Left forelimb (tissue), 1 donor: ENCODE data around the gene SLC6A3.
"Not testable (repeated sequence)": the region's sequence is repeated elsewhere in the genome, so short reads cannot be mapped to it uniquely, and the experiment has no call there.

Experiments used
- DNase-seq: peaks from one replicate; pipeline ENCODE4 v3.0.0-alpha.2; 2018; ENCODE audit warnings: low spot score

SLC6A3 gene

DNA sequence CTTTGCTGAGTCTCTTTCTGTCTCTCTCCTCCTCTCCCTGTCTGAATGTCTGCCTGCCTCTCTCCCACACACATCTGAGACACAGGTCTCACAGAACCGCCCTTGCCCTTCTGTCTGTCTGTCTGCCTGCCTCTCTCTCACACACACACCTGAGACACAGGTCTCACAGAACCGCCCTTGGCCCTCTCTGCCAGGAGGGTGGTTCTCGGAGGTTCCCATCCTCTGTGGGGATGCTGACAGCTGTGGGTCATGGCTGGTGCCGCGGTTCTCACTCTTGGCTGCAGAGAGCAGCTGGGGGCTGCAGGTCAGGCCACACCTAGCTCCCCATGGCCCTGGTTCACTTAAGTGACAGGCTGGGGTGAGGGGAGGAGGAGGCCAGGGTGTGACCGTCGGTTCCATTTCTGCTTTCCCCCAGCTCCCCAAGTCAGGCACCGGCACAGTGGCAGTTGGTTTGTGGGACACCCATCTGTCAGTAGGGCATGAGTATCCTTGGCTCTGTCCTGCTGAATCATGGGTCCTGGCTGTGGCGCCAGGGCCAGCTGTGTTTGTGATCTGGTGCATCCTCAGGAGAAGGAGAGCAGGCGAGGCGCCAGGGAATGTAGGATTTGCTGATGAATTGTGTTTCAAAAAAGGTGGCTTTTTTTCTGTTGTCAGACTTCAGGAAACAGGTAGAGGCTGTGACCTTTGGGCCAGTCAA lies 58.0 kb downstream of the SLC6A3 start:
- DNase-seq: no peak

DNA sequence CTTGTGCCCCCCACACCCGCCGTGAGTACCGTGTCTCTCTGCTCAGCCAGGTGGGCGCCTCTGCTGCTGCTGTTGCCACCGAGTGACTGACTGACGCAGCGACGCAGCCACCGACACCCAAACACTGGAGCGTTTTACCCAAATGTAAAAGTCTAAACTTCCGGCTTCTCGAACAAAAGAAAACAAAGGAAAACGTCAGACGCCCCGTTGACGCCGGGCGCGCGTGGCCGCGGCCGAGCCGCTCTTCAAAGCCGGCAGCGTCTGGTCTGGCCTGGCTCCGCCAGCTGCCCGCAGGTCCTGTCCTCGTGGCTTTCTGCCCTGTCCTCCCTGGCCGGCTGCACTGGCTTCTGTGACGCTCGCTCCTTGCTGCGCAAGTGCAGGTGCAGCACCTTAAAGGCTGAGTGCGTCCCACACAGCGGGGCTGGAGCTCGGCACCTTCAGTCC lies 58.9 kb downstream of the SLC6A3 start:
- no peak for DNase-seq

DNA sequence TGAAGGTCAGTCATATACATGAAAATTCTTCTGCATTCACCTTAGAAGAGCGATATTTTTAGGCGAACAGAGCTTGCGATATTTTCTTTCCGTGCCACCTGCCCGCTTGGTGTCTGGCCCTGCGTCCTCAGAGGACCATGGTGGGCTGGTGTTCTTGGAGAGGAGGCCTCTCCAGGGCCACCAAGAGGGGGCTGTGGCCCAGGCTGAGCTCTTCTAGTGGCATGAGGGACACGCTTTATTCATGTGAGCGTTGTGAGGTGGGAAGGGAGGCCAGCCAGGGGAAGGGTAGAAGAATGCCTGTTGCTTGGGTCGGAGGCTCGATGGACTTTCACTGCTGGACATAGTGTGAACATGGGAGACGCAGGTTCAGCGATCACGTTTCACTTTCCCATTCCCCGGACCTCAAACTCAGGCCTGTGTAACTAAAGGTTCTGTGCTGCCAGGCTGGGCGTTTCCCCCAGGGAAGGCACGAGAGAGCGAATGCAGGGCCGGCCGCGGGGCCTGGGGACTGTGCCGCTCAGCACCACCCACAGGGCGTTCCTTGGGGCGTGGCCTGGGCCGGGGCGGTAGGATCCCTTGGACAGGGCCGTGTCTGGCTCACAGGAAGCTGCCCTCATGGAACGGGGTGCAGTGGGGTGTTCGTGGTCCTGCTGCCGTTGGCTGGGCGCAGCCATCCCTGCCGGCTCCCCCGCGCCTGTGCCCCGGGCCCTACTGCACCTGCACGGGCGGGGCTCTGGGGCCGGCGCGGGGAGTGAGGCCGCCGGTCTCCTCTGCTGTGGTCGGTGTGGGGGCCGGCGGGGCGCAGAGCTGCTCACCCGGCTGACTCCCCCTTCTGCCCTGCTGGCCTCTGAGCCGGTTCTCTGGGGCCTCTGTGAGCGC lies 59.6 kb downstream of the SLC6A3 start:
- DNase-seq: no peak

DNA sequence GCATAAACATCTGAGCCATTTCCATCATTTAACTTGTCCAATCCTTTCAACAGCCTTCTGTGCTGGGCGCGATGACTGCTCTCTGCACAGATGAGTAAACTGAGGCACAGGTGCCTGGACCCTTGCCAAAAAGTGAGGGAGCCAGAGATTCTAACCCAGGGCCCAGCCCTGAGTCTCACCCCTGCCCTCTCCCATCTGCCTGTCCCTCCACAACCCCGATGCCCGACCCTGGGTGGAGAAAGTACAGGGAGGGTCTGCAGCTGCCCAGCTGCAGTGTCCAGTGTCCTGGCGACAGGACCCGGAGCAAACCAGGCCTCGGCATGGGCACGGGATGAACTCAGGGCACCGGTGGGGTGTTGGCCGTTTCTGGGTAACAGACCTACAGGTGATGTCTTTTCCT lies 60.7 kb downstream of the SLC6A3 start:
- DNase-seq: no peak

DNA sequence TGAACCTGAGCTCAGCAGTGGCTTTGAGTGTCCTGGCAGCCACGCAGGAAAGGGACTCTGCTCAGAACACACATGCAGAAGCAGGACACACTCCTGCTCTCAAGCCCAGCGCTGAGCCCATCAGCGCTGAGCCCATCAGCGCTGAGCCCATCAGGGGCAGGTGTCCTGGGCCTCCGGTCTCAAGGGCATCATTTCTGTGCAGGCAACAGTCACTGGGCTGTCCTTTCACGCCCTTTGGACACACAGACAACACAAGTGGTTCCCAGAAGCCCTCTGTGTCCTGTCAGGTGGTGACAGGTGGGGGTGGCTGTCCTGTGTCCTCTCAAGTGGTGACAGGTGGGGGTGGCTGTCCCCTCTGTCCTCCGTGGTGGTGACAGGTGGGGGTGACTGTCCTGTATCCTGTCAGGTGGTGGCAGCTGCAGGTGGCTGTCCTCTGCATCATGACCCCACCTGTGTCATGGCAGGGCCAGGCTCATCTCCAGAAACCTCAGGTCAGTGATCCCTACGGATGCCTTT lies 61.3 kb downstream of the SLC6A3 start:
- DNase-seq: no peak

DNA sequence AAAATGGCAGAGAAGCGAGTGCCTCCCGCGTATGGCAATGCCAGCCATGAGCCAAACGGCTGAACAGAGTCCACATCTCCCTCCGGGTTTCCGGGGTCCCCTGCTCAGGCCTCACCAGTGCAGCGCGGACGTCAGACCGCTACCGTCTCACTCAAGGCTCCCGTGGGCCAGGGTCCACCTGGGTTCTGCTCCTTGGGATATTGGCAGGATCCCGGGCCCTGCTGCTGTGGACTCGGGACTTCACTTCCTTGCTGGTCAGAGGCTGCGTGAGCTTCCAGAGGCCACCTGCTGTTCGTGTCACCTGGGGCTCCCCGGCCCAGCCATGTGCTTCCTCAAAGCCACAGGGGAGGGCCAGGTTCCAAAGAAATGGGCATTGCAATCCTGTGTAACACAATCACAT lies 61.9 kb downstream of the SLC6A3 start:
- no peak for DNase-seq

DNA sequence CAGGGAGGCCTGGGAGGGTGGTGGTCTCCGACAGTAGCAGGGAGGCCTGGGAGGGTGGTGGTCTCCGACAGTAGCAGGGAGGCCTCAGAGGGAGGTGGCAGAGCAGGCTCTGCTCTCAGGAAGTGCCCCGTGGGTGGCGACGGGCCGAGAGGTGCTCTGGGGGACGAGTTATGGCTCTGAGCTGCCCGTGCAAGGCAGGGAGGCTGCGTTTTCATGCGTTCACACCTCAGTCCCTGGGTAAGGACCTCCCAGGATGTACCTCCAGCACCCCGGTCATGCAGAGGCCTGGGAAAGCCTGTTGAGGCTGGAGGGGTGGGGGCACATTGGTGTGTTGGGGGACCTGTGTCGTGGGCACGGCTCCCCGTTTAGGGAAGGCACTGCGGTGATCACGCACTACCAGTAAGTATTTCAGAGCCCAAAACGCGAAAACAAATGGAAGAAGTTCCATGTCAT lies 63.0 kb downstream of the SLC6A3 start:
- DNase-seq: no peak

DNA sequence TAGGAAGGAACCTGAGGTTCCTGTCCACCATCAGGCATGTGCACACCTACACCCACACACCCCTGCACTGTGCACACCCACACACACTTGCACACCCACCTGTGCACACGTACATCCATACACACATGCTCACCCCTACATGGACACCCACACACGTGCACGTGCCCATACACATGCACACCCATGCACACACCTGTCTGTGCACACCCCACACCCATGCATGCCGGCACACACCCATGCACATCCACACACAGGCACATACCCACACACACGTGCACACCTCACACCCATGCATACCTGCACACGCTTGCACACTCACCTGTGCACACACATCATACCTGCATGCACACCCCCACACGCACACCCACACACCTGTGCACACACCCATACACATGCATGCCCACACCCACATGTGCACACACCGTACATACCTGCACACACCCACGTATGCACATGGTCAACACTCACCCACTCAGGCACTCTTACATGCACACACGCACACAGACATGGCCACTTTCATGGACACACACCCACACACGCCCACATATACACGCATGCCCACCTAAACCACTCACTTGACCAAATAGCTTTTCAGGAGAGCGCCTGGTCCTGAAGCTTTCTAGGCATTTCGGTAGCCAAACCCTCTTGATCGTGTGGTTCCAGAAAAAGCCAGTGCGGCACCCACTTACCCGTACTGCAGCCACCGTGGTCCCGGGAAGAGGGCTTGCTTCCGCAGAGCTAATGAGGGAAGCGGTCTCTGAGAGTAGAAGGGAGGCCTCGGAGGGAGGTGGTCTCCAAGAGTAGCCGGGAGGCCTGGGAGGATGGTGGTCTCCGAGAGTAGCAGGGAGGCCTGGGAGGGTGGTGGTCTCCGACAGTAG lies 63.6 kb downstream of the SLC6A3 start:
- DNase-seq: no peak

DNA sequence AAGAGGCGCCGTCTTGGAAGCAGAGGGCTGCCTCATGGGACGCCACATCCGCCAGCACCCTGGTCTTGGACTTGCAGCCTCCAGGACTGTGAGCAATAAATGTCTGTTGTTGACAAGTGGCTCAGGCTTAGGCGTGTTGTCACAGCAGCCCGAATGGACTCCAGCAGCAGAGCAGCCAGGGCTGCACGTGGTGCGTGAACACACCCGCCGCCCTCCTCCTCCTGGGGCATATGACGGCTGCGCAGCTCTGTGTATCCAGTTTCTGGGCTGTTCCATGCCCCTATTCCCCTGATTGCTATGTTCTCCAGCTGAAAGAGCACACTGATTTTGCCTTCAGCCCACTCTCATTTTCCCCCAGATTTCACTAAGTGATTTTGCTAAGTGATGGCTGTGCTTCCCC lies 64.3 kb downstream of the SLC6A3 start:
- DNase-seq: no peak

DNA sequence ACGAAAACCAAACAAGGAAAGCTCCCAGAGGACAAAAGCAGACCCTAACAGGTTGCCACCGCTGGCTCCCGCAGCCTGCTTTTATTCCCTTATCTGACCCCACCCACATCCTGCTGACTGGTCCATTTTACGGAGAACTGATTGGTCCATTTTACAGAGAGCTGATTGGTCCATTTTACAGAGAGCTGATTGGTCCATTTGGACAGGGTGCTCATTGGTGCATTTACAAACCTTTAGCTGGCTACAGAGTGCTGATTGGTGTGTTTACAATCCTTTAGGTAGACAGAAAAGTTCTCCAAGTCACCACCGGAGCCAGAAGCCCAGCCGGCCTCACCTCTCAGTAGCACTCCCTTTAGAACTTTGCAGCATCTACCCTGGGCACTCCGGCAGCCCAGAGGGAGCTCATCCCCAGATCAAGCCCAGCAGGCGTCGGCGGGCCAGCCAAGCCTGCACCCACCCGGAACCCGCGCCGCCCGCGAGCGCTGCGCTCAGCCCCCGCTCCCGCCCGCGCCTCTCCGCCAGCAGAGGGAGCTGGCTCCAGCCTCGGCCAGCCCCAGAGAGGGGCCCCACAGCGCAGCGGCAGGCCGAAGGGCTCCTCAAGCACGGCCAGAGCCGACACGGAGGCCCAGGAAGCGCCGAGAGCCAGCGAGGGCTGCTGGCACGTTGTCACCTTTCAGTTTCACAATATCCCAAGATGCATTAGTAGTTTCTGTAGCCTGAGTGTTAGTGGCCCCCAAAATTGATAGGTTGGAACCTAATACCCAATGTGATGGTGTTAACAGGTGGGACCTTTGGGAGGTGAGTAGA lies 65.0 kb downstream of the SLC6A3 start:
- no peak for DNase-seq

DNA sequence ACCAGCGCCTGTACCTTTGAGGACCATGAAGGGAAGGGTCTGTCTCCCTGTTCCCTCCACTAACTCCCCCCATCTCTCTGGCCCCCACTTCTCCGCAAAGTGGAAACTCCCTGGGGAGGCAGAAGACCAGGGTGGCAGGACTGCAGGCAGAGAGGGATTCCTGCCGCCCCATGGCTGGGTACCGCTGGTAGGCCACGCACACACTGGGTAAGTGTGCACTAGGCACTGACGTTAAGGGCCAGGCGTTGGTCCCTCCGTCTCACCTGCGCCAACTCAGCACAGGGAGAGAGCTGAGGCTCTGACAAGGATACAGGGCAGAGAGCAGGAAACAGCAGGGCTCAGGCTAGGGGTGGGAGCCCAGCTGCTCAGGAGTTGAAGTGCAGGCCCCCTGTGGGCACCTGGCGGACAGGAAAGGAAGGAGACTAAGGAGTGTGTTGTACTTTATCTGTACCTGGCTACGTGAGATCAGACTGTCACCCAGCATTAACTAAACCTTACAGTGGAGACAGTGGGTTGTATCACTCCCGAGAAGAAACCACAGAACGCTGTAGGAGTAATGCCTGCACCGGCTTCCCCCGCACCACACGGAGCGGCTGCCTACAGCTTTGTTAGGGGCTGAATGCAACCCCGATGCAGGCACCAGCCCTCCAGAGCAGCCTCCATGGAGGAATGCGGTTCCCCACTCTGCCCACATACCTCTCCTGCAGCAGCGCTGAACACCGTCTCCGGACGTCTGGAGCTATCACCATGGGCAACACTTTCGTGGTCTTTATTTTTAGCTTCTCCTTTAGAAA lies 66.2 kb downstream of the SLC6A3 start:
- DNase-seq: no peak

DNA sequence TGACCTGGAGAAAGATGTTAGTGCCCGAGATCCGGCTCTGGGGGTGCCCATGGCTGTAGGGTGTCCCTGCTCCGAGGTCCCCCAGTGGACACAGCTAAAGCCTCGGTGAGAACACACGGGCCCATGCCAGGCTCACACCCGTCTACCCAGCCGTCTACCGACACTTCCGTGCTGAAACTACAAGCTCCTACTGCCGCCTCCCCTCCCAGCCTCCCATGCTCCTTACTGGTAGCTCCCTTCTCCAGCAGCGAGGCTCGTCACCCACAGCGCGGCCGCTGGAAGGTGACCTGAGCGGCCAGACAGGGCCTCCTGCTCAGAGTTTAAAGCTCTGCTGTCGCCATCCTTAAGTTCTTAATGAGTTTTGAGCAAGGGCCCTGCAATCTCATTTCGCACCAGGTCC lies 67.1 kb downstream of the SLC6A3 start:
- DNase-seq: no peak

DNA sequence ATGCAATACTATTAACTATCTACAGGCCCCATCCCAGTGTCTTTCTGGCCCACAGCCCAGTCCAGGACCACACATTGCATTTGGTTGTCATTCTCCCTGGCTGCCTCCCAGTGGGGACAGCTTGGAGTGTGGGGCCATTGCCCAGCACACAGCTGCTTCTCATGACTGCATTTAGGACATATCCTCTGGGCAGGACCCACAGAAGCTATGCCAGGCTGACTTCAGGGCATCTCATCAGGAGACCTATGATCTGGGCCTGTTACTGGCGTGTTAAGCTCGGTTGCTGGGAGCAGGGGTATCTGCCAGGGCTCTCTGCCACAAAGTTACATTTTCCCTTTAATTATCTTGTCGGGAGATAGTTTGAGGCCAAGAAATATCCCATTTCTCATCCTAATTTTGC lies 68.3 kb downstream of the SLC6A3 start:
- no peak for DNase-seq

DNA sequence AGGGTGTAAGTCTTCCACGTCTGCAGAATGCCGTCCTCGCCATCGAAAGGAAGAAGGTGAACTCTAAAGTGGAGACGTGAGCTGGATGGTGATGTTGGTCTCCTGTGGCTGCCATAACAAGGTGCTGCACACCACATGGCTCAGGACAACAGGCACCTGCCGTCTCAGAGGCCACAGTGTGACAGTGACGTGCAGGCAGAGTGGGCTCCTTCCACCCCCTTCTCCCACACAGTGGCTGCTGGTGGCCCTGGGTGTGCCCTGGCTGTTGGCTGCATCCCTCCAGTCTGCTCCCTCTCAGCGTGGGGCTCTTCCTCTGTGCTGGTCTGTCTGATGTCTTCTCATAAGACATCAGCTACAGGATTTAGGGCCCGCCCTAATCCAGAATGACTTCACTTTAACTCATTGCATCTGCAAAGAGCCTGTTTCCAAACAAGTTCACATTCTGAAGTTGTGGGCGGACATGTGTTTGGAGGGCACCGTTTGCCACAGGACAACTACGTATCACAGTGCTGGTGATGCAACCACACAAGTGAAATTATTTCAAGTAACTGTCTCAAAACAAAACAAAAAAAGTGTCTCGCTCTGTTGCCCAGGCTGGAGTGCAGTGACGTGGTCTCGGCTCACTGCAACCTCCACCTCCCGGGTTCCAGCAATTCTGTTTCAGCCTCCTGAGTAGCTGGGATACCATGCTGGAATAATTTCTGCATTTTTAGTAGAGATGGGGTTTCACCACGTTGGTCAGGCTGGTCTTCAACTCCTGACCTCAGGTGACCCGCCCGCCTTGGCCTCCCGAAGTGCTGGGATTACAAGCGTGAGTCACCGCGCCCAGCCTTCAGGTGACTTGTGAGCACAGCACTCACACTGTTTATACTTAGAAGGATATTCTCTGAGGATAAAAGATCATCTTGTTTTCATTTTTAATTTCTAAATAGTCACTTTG lies 69.1 kb downstream of the SLC6A3 start:
- no peak for DNase-seq

DNA sequence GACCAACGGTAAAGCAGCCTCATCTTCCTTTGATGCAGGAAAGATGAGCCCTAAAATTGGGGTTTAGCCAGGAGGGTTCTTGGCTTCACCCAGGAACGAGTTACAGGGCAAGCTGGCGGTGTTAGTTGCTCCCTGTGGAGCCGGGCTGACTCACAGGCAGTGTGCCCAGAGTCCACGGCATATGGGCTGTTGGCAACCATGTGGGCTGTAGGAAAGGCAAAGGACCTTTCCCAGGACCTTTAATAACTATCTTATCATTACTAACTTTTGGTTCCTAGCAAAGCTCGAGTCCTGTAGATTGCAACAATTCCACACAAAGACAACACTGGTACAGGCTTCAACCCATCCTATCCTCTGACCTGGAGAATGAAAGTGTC lies 70.6 kb downstream of the SLC6A3 start:
- no peak for DNase-seq

DNA sequence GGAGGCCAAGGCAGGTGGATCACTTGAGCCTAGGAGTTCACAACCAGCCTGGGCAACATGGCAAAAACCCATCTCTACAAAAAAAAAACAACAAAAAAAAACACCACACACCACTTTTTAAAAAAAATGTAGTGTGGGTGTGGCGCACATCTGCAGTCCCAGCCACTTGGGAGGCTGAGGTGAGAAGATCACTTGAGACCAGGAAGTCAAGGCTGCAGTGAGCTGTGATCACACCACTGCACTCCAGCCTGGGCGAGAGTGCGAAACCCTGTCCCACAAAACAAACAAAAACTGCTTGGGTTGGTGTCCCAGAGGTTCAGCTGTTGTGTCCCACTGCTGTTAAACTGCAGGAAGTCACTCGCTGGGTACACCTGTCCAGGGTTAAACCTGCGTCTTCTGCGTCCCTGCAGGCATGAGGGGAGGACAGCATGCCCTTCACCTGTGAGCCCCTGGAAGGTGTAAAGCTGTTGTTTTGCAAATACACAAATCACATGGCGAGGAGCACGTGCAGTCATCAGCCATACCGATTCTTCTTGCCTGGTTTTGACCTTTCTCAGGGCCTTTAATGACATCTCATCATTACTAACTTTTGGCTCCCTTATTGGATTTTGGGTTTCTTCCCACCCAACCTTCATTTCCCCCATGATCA lies 71.1 kb downstream of the SLC6A3 start:
- DNase-seq: no peak

DNA sequence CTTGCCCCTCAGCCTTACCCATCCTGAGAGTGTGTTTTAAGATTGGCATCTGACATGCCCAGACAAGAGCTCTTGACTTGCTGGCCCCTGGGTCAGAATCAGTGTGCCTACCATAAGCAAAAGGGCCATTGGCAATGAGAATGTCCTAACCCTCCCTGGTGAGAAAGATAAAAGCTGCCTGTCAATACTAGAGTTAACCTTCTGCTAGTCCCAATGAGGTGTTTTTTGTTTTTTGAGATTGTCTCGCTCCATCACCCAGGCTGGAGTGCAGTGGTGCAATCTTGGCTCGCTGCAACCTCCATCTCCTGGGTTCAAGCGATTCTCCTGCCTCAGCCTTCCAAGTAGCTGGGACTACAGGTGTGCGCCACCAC lies 73.3 kb downstream of the SLC6A3 start:
- DNase-seq: not testable (repeated sequence)

DNA sequence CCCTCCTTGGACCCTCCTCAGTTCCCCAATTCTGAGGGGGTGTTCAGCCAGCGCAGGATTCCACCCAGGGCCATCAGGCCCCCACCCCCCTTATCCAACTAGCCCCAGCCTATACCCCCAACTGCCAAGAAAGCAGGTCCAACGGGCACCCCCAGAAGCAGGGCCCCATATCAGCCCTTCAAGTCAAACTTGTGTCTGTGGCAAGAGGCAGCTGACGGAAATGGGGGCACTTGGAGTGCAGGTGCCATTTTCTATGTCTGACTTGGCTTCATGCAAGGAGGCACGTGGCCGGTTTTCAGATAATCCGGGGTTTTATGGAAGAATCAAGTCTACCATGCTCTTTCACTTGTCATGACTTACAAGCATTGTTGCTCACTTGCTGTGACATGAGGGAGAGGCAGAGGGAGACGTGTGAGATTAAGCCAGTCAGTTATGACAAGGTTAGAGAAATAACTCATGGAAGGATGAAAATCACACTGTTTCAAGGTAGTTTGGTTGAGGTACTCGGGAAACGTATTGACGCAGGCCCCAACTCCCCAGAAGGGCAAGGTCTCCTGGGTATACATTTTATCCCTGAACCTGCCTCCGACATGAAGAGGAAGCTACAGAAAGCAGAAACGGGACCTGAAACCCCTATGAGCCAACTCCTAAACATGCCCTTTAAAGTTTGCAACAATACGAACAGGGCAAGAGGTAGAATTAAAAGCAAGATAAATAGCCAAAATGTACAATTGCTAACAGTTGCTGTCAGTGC lies 73.8 kb downstream of the SLC6A3 start:
- no peak for DNase-seq
